HG03571 (cell line): ENCODE measurements around the gene TMEM273.
"Not testable (repeated sequence)": the region's sequence is repeated elsewhere in the genome, so short reads cannot be mapped to it uniquely, and the experiment has no call there.

ENCODE experiments used
- ATAC-seq: cut with Tn5 transposase; IDR thresholded peaks from one replicate; pipeline ENCODE4 v1.9.1; 2021; ENCODE audit not compliant: unreplicated experiment

TMEM273 gene

DNA sequence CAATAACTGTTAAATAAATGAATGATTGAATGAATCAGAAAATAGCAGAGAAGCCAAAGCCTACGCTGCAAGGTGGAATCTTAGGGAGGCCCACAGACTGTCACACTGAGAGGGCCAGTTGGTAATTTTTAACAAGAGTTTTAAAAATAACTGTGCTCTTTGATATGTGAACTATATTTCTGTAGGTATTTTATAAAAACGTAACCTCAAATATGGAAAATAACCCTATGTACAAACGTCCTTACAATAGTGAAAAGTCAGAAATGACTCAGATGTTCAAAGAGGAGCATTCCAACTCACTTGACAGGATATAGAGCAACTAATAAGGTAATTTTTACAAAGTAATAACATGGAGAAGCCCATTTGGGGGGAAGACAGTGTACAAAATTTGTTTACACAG is 18.9 kb upstream of the TMEM273 start:
- no peak for ATAC-seq

DNA sequence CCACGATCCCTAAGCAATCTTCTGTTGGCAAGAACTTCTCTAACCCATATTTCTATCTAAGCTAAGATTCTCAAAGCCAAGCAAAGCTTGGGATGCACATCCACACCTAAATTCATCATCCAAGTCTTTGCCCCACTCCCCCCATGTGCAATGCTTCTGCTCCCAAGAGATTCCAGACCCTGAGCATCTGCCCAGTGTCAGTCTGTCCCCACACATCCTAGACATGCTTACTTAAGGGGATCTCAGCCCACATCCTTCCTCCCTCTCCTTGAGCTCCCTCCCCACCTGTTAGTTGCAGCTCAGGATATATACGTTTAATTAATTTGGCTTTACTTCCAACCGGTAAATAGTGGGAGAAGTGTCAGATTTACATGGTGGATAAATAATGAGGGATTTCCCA is 17.0 kb upstream of the TMEM273 start:
- ATAC-seq: no peak

DNA sequence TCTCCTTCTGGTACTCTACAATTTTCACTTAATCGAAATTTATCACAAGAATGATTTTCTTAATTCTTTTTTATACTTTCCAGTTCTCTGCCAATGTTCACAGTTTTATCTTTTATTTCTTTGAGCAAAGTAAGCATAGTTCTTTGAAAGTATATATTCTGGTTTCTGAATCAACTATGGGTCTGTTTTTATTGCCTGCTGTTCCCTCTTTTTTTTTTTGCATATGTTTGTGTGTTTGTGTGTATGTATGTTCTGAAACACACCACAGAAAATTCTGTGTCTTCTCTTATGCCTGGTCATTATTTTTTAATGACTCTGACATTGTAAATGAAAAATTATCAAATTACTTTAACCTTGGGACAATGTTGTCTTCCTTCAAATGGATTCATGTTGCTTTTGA is 15.9 kb upstream of the TMEM273 start:
- no peak for ATAC-seq

- no peak for ATAC-seq
Measured at GRCh38 chr10:49202266-49202665, 14.1 kb upstream of the TMEM273 start.

- no peak for ATAC-seq
Measured at GRCh38 chr10:49200854-49201253, 12.7 kb upstream of the TMEM273 start.

DNA sequence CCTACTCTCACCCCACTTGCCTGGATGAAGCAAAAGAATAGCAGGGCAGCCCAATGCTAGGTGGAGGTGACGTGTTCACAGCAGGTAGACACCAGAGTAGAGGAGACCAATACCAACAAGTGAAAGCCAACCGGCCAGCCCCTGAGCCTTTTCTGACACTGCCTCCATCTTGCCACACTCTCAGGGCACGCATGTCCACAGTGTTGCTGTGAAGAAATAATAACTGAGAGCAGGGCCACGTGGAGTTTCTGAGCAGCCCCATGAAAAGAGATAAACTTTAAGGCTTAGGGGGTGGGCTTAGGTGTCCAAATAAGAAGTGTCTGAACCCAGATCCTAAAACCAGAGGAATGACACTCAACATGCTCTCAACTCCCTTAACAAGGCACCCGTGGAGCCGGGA is 9.0 kb upstream of the TMEM273 start:
- no peak for ATAC-seq

- ATAC-seq: not testable (repeated sequence)
Measured at GRCh38 chr10:49195864-49196263, 7.7 kb upstream of the TMEM273 start.

DNA sequence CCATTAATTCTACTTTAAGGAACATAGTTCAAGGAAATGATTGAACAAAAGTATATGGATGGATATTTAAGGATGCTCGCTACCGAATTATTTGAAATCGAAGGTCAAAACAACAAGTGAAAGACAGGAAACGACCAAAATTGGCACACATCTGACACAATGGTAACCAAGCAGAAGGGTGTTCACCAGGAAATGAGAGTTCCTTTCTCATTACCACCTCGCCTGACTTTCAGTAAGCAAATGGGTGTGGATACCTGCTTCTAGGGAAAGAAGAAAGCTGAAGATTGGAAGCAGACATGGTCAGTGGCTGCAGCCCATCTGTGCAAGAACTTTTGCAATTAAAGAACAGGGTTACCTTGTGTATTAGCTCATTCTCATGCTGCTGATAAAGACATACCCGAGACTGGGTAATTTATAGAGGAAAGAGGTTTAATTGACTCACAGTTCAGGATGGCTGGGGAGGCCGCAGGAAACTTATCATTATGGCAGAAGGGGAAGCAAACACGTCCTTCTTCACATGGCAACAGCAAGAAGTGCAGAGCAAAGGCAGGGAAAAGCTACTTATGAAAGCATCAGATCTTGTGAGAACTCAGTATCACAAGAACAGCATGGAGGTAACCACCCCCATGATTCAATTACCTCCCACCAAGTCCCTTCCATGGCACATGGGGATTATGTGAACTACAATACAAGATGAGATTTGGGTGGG is 6.2 kb upstream of the TMEM273 start:
- no peak for ATAC-seq

GRCh38 chr10:49191349-49191748 is 3.2 kb upstream of the TMEM273 start:
- no peak for ATAC-seq

GRCh38 chr10:49189422-49189821 is 1.2 kb upstream of the TMEM273 start:
- no peak for ATAC-seq

GRCh38 chr10:49187044-49187484 is 1.1 kb downstream of the TMEM273 start:
- ATAC-seq: no peak

DNA sequence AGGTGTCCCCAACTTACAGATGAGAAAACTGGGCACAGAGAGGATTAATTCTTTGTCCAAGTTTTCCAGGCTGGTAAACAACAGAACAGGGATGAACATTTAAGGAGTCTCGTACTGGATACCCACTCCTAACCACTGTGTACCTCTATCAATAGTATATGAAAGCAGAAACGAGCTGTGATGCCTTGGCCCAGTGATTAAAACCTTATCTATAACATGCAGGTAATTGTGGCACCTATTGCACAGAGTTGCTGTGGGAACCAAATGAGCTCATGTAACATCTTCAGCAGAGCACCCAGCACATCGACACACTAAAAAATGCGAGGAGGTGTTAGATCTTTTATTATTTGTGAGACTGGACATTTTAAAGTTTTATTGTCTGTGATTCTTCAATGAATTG is 1.6 kb downstream of the TMEM273 start:
- no peak for ATAC-seq

- no peak for ATAC-seq
Measured at GRCh38 chr10:49185213-49185612, 3.0 kb downstream of the TMEM273 start.

DNA sequence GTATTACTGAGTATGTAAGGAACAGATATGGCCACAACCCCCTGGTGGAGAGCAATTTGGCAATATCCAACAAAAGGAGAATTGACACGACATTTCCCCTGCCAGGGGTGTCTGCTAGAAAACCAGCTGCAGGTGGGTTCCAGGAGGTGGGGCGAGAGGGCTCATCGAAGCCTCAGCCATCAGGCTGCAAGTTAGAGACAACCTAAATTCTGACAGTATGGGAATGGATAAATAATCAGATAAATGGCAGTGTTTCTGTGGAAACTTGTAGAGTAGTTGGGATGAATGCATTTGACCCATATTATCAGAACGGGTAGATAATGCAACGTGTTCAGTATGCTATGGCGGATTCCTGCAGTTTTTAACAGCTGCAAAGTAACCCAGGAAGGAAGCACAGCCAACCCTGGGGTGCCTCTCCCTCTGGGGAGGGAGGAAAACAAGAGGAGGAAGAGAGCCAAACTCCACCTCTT is 3.5 kb downstream of the TMEM273 start:
- no peak for ATAC-seq

DNA sequence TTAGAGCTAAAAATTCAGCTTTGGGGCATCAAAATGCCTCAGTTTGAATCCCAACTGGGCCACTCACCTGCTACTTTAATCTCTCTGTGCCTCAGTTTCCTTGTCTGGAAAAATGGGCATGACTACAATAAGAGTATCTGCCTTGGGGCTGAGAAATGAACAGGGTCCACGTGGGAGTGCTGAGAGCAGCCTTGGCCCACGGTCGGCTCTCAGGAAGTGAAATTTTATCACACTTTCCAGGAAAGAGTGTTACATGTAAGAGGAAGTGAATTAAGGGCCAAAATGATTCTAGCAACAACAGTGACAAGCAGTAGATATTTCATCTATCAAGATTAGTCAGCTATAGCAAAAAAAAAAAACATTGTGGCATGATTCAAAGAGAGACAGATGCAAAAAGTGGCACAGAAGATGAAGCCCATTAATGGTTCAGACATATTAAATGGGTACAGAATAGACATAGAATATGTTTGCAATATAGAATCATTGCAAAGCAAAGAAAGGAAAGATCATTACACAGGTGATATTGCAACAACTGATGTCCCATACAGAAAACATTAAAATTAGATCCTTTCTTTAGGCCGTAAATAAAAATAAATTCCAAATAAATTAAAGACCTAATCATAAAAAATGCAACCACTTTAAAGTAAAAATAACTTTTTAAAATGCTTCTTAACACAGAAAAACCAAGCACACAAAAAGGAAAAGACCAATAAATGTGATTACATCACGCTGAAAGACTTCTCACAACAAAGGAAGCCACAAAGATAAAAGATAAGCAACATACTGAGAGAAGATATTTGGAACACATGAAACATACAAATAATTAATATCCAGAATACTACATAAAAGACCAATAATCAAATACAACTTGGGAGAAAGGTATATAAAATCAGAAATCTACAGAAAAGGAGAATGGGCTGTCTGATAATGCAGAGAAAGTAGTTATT is 4.3 kb downstream of the TMEM273 start:
- ATAC-seq: no peak

GRCh38 chr10:49182776-49183175 is 5.4 kb downstream of the TMEM273 start:
- ATAC-seq: no peak

DNA sequence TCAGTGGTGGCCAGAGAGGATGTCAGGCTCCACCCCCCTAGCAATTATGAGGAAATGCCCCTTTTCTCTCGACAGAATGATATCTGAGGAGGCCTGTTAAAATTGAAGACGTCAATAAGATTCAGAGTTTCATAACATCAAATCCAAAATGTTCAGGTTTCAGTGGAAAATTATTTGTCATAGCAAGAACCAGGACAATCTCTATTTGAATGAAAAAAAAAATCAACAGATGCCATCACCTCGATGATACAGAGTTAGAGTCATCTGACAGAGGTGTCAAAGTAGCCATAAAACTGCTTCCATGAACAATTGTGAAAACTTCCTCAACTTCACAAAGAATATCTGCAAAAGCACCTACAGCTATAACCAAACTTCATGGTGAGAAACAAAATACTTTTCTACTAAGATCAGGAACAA is 7.7 kb downstream of the TMEM273 start:
- no peak for ATAC-seq

DNA sequence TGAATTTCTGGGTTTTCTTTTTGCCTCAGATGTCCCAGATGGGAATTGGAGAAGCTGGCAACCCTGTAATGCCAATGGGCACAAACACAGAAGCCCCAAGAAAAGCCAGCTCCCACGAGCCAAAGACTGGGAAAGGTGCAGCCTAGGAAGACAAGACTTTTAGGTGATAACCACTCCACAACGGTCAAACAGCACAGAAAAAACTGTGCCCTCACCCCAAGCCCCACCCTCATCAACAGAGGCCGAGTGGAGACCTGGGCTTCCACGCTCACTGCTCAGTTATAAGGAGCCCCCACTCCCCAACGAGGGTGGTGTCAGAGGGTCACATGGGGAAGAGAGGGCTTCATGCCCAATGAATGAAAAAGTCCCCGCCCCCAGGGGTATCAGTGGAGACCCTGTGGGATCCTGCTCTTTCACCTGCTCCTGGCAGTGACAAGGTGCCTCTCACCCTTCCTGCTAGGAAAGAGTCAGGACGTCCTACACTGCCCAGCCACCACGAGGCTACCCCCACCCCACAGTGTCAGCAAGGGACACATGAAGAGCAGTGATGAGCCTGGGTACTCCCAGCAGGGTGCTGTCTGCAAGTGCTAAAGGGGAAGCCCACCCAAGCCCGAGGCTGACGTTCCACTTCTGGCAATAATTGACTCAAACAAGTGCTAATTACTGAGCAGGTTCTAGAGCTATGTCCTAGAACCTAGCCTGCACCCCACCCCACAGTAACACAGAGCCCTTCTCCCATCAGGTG is 8.3 kb downstream of the TMEM273 start:
- no peak for ATAC-seq

DNA sequence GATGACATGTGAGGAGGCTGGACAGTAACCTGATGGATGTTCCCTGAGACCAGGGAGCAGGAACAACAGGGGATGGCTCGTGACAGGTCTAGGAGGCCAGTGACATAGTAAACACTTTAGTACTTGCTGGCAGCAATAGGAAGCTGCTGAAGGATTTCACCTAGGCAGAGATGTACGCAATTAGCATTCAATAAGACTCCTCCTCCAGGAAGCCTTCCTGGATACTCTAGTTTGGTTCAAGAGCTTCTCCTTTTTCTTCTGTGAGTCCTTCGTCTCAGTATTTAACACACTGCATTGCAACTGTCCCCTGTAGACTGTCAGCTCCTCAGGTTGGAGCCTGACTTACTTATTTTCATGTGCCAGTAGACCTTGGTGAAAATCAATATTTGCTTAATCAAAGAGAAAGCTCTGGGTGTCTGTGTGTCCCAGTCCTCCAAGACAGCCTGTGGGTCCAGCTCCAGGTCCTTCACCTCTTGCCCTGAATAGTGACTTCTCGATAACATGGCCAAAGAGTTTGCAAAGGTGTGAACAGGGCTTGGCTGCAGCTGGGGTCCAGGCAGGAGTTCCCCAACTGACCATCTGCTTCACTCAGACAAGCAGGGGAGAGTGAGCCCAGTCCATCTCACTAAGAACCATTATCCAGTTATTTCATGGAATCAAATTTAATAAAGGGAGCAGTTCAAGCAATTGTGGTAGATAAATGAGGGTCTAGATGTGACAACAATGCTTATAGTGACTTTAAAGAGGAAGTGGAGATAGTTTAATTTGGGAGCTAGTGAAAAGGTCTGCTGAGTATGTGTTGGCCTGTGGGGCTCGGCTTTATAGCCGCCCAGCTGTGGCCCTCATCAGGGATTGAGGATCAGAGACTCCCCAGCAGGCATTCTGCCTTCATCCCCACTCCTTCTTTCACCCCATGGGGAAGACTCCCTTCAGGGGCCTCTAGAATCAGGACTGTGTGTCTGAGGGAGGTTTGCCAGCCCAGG is 9.4 kb downstream of the TMEM273 start:
- no peak for ATAC-seq
